Measurements from ENCODE around the gene RGPD6.
"Not testable (repeated sequence)": the region's sequence is repeated elsewhere in the genome, so short reads cannot be mapped to it uniquely, and the experiment has no call there.

RGPD6 gene

DNA sequence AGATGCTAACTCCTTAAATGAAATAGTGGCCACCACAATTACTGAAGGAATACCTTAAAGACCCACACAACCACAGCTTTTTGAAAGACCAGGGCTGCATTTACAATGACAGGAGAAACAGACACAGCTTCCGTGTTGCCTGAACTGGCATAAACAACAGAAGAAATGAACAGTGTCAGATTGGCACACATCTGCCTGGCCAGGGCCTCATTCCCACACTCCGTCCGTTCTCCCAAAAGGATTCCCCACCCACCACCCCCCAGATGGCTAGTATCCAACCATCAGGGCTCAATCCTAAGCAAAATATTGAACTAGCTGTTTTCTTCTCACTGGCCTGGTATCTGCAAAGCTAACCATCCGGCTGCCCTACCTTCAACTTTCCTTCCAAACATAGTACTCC is 96.9 kb downstream of the RGPD6 start:
- not testable (repeated sequence) for DNase-seq

DNA sequence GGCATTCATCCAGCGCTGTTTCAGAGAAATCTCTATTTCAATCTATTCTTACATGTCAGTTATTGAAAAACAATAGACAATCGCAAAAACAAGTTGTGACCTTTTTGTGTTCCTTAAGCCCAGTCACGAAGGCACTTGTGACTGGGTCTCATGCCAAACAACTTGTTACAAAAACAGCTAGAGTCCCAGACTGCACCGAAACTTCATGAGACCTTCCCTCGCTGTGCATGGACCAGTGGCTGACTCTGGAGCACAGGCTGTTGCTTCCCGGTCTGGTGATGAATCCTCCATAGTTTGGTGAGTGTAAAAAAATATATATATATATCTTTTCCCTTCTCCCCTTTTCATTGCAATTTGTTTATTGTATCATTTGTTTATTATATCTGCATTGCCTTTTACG is 99.7 kb downstream of the RGPD6 start:
- DNase-seq, result not testable (repeated sequence)

DNA sequence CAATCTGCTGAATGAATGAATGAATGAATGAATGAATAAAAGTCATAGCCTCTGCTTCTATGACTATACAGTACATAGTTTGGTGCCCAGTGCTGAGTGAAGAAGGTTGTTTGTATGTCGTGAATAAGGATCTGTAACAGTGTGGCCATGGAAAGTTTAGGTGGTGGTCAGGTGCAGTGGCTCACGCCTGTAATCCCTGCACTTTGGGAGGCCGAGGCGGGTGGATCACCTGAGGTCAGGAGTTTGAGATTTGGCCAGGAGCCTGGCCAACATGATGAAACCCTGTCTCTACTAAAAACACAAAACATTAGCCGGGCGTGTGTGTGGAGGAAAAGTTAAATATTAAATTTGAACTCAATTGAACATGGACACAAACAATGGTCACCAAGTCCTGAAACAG is 100.1 kb downstream of the RGPD6 start:
- DNase-seq, result not testable (repeated sequence)

DNA sequence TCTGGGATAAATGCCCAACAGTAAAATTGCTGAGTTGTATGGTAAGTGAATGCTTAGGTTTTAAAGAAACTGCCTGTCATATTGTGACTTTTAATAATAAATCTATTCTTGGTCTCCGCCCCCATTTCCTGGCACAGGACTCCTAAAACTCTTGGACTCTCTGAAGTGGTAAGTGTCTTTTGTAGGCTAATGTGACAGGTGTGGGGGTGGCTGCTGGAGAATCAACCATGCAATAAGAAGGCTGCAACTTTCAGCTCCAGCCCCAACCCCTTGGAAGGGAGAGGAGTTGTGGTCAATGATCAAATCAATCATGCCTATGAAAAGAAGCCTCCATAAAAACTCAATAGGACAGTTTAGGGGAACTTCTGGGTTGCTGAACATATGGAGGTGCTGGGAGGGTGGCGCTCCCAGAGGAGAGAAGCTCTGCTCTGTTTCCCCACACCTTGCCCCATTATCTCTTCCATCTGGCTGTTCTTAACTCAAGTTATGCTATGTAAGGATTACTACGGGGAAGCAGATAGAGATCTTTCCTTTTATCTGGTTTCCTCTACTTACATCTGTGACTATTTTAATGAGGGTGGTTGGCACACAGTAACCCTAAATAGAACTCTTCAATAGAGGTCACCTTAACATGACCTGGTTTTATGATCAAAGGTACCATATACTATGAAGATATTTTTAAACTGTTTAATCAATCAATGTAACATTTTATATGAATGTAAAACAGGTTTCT is 101.2 kb downstream of the RGPD6 start:
- DNase-seq, result not testable (repeated sequence)

DNA sequence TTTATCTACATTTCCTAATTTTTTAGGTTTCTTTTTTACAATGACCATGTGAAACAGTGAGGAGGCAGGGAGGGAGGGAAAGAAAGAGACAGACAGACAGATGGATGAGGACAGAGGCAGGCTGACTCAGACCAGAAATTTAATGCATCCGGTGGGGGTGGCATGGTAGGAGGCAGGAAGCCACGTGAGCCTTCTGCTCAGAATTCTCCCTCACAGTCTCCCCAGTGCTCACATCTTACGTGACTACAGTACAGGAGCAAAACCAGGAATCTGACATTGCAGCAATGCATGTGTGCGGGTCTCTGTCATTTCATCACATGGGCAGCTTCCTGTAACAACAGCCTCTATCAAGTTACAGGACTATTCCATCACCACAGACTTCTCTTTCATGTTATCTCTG is 102.1 kb downstream of the RGPD6 start:
- DNase-seq, result not testable (repeated sequence)

DNA sequence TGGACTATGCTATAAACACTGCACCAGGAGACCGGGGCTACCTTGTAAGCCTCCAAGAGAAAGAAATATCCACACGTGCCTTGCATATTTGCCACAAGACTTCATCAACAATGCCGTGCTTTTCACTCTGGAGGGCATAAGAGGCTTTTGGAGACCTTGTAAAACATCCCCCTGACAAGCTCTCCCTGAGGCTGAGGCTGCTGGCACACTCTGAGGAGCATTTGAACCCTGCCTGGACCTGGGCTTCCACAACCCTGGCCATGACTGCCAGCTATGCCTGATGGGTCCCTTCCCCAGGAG is 104.0 kb downstream of the RGPD6 start:
- not testable (repeated sequence) for DNase-seq

DNA sequence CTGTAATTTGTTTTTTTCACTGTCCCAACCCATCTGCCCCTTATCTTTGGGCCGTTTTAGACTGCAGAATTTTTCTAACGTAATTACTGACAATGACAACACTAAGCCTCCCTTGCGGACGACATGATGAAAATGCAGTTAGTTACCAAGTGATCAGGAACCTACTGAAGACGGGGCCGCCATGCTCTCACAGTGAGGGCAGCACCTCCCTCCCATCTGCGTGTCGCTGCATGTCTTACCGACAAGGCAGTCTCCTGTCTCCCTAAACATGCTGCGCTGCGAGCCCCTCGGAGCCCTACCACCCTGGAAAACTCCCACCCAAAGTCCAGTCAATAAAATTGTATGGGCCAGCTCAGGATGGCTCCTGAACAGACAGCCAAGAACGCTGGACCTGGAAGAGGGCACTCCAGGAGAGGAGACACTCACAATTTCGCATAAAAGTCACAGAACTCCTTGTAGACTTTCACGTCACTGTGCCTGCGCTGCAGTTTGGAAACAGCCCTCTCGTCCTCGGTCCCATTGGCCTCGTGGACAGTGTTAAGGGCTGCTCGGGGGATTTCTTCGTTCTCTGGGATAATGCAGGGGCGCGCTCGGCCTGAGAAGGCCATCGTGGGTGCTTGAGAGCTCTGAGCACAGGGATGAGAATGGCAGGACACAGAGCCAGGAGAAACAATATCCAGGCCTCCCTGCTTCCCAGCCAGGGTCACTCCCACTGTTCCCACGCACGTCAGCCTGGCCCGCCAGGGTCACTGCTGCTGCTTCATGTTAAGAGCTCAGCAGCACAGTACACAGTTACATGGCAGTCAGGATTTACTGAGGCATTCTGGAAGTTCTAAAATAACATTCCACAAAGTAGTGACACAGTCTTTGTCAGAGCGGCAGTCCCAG is 104.6 kb downstream of the RGPD6 start, which contains the start of gene LIMS4:
Gene LIMS4 (minus strand): TSS at position 646 of the 888 bp plus-strand sequence. CDS start 38 bp downstream, at position 608.
- DNase-seq, result not testable (repeated sequence)

DNA sequence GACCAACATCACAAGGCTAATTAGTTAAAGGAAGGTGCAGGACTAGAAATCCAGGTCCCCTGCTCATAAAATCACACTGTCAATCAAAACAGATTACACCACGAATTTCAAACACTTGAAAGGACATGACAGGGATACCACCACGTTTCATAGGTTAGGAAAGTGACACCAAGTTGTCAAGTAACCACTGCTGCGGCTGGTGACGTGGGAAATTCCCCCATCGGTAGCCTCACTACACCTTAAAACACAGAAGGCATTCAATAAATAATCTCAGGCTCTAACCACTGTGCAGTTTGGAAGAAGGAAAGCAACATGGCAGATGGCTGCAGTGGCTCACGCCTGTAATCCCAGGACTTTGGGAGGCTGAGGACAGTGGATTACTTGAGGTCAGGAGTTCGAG is 108.1 kb downstream of the RGPD6 start:
- not testable (repeated sequence) for DNase-seq

DNA sequence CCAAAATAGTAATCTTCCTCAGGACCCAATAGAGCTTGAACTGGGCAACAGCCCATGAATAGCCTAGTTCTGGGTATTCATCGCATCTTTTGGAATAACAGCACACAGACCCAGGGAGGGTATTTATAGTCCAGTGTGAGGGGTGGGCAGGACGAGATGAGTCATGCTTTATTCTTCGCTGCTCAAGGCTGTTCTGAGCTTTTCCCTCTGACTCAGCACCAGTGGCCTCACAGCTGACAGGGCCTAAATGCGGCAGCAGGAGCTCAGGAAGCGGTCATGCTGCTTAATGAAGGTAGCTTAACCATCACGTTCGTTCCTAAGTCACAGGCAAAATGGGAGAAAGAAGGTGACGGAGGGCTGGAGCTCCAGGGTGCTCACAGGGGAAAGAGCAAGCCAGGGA is 111.7 kb downstream of the RGPD6 start:
- DNase-seq, result not testable (repeated sequence)

Measured in central memory CD4-positive, alpha-beta T cell (primary cell).